BLaER1 (cell line): ENCODE data around the gene SLC4A8.
"Not testable (repeated sequence)": the region's sequence is repeated elsewhere in the genome, so short reads cannot be mapped to it uniquely, and the experiment has no call there.

Experiments
- H3K27ac ChIP-seq: shearing (Covaris generic); formaldehyde crosslinking; 2 replicates; pipeline ENCODE4 v1.8.1; 2022
- H3K27me3 ChIP-seq: shearing (Covaris generic); formaldehyde crosslinking; 2 replicates; pipeline ENCODE4 v1.8.1; 2022
- H3K36me3 ChIP-seq: shearing (Covaris generic); formaldehyde crosslinking; 2 replicates; pipeline ENCODE4 v1.8.1; 2022
- H3K4me1 ChIP-seq: shearing (Covaris generic); formaldehyde crosslinking; 2 replicates; pipeline ENCODE4 v1.8.1; 2022
- H3K4me2 ChIP-seq: shearing (Covaris generic); formaldehyde crosslinking; 2 replicates; pipeline ENCODE4 v1.8.1; 2022
- H3K4me3 ChIP-seq: shearing (Covaris generic); formaldehyde crosslinking; 2 replicates; pipeline ENCODE4 v1.8.1; 2022
- H3K9ac ChIP-seq: shearing (Covaris generic); formaldehyde crosslinking; 2 replicates; pipeline ENCODE4 v1.8.1; 2022
- H3K9me3 ChIP-seq: shearing (Covaris generic); formaldehyde crosslinking; 2 replicates; pipeline ENCODE4 v1.8.1; 2022
- H4K20me1 ChIP-seq: shearing (Covaris generic); formaldehyde crosslinking; 2 replicates; pipeline ENCODE4 v1.8.1; 2022
- Cebpa-rat ChIP-seq: shearing (Covaris generic); IDR thresholded peaks from 2 replicates; pipeline ENCODE4 v1.8.1; 2022

The SLC4A8 gene

DNA sequence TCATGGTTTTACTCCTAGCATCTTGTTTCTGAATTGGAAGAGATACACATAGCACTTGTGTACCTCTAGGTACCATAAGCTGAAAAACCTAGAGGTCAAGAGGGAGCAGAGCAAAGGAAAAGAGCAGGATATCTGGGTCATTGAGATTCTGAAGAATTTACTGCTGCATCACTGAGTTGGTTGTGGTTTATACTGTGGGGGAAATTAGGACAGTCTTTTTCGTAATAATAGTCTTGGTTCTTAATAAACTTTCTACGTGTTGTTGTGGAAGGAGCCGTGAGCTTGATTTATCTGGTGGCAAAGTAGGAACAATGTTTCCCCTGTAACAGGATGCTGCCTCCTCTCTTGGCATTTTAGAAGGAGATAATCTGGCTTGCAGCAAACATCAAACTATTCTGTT, 80.2 kb downstream of the SLC4A8 start:
- H3K9ac ChIP-seq = no peak overlapping the region
- H3K4me3 ChIP-seq = no peak overlapping the region
- no peak for TF ChIP-seq Cebpa-rat
- no peak overlapping the region for H3K4me2 ChIP-seq
- H3K27ac ChIP-seq = no peak overlapping the region
- no peaks in the 10 kb centered on the region for H3K27me3 ChIP-seq
- H4K20me1 ChIP-seq = no peaks in the 10 kb centered on the region
- H3K9me3 ChIP-seq = 0 out of 2 replicates have a peak, but pooled peaks cover 3% of the 10 kb centered on the region
- H3K36me3 ChIP-seq = no peaks in the 10 kb centered on the region
- H3K4me1 ChIP-seq = peaks cover 6% of the 10 kb centered on the region; the same call in 1 of the 2 replicates

DNA sequence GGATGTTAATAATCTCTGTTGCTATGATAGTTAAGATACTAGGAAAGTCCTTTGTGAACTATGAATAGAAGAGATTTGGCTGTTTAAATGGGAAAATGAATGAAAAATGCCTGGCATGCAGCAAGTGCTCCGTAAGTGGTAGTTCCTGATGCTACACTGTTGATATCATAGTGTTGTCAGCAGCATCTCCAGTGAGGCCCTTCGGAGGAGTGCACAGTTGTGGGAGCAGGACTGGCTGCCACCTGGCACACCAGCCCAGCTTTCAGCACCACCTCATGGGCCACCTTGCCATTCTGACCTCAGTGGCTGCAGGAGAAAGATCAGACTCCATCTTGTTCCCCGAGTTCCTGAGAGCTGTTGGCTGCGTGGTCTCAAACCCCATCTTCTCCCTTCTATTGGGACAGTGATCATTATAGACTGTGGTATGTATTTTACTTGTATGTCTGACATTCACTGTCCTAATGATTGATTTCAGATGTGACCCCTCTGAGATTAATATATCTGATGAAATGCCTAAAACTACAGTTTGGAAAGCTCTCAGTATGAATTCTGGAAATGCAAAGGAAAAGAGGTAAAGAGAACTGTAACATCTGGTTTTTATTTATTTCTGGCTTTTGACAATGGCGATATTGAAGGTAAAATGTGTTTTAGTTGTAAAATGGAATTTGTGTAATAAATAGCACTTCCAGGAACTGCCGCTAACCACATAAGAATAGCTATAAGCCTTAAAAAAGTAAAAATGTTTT, 80.9 kb downstream of the SLC4A8 start:
- Histone ChIP-seq H3K36me3 (no peaks in the 10 kb centered on the region), H3K4me2 (no peak overlapping the region), H3K27me3 (no peaks in the 10 kb centered on the region), H3K4me3 (no peak overlapping the region), H3K9ac (no peak overlapping the region), H4K20me1 (no peaks in the 10 kb centered on the region), H3K27ac (no peak overlapping the region), H3K4me1 (peaks cover 6% of the 10 kb centered on the region; the same call in 1 of the 2 replicates), H3K9me3 (0 out of 2 replicates have a peak, but pooled peaks cover 3% of the 10 kb centered on the region)
- TF ChIP-seq Cebpa-rat = no peak

DNA sequence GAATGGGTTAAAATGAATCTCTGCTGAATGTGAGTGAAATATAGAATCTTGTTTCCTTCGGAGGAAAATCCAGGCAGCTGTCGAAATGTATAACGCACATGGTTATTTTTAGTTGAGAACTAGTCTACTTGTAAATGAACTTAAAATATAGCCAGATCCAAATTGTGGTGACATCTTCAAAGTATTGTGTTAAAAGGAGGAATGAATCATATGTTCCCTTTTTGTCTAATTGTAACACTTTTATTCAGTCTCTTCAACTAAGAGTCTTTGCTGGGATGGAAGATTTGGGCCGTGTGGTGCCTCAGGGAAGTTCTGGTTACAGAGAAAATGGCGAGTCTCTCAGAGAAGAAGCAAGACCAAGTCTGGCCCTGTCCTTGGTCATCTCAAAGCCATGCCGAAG, 82.5 kb downstream of the SLC4A8 start:
- no peak overlapping the region for H3K27ac ChIP-seq
- peaks cover 3% of the 10 kb centered on the region; the same call in 1 of the 2 replicates for H3K4me1 ChIP-seq
- no peaks in the 10 kb centered on the region for H3K9me3 ChIP-seq
- no peaks in the 10 kb centered on the region for H3K27me3 ChIP-seq
- H4K20me1 ChIP-seq = no peaks in the 10 kb centered on the region
- no peak overlapping the region for H3K4me3 ChIP-seq
- H3K9ac ChIP-seq = no peak overlapping the region
- no peaks in the 10 kb centered on the region for H3K36me3 ChIP-seq
- no peak overlapping the region for H3K4me2 ChIP-seq
- TF ChIP-seq Cebpa-rat = no peak

DNA sequence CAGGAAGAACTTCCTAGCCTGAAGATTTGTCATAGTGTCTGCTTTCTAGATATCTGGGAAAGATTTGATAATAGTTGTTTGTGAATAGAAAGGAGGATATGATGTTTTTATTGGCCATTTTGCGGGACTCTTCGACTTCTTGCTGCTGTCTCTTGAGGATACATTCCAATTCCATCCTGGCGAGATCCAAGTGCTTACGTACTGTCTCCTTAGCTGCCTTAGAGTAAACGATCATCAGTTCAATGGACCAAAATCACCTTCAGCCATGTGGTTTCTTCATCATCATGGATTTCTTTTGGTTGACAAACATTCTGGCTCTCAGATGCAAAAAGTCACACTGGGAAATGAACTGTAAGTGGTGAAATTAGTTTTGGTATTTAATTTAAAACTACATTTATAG, 83.7 kb downstream of the SLC4A8 start:
- no peak overlapping the region for H3K4me3 ChIP-seq
- no peak overlapping the region for H3K9ac ChIP-seq
- H3K27ac ChIP-seq = no peak overlapping the region
- TF ChIP-seq Cebpa-rat = no peak
- no peaks in the 10 kb centered on the region for H3K36me3 ChIP-seq
- H3K9me3 ChIP-seq = no peaks in the 10 kb centered on the region
- H3K4me2 ChIP-seq = no peak overlapping the region
- H4K20me1 ChIP-seq = no peaks in the 10 kb centered on the region
- H3K27me3 ChIP-seq = no peaks in the 10 kb centered on the region
- no peaks in the 10 kb centered on the region; the same call in 1 of the 2 replicates for H3K4me1 ChIP-seq

DNA sequence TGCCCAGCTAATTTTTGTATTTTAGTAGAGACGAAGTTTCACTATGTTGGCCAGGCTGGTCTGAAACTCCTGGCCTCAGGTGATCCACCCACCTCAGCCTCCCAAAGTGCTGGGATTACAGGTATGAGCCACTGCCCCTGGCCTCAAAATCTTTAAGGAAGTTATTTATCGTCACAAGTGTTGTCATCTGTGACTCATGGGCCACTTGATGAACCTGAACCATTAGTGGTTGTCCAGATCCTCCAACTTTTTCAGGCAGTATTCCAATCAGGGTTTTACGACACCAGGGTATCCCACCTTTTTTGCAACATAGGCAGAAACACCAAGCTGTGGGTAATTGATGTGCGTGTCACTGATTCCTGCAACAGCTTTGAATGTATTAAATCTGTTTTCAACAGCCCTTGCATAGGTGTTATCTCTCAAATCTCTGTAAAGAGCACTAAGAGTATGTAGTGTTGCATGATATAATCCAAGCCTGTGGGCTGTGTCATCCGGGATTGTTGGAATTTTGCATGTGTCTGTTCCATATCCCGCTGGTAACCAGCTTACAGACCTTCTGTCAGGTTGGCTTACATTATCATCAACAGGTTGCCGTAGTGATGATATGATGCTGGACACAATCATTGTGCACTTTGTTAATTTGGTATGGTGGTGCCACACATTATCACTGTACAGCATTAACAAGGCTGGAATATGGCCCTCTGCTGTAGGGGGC, 87.1 kb downstream of the SLC4A8 start:
- no peak for TF ChIP-seq Cebpa-rat
- H3K27ac ChIP-seq = no peak overlapping the region
- H3K4me2 ChIP-seq = no peak overlapping the region
- H3K9ac ChIP-seq = no peak overlapping the region
- no peaks in the 10 kb centered on the region for H3K9me3 ChIP-seq
- H3K27me3 ChIP-seq = no peaks in the 10 kb centered on the region
- H3K4me3 ChIP-seq = no peak overlapping the region
- H3K36me3 ChIP-seq = no peaks in the 10 kb centered on the region
- no peaks in the 10 kb centered on the region for H3K4me1 ChIP-seq
- H4K20me1 ChIP-seq = no peaks in the 10 kb centered on the region

DNA sequence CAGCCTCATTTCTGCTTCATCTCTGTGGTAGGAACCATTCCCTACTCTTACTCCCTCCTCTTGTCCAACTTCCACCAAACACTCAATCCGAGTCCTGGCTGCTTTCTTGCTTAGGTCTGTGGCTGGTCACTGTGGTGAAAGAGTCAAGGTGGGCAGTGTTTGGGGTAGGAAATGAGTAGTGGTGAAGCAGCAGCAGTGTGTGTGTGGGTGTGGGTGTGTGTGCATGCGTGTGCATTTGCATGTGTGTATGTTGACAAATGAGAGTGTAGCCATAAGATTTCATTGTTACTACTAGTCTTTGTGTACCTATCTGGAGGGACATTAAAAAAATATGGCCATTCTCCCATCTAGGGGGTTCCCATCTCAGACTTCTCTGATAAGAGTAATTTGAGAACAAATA, 87.8 kb downstream of the SLC4A8 start:
- no peak for TF ChIP-seq Cebpa-rat

DNA sequence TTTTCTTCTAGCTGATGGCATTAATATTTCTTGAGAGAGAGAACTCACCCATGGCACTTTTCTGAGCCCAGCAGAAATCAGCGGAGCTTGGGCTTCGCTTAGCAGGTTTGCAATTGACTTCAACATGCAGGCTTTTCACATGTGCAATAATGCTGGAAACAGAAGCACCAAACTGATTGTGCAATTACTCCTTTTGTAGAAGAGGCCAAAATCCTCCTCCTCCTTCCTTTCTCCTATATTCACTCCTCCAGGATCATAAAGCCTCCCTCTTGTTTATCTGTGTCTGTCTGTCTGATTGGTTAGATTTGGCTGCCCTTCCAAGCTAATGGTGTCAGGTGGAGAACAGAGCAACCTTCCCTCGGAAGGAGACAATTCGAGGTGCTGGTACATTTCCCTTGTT, 90.4 kb downstream of the SLC4A8 start:
- not testable (repeated sequence) for H3K27me3 ChIP-seq, H3K4me1 ChIP-seq, H3K9ac ChIP-seq, H3K4me2 ChIP-seq, H3K27ac ChIP-seq, H4K20me1 ChIP-seq, H3K4me3 ChIP-seq, H3K9me3 ChIP-seq, H3K36me3 ChIP-seq

More for the DNA sequence above, 87.8 kb downstream of the SLC4A8 start:
- Histone ChIP-seq H3K27me3 (no peaks in the 10 kb centered on the region), H3K36me3 (no peaks in the 10 kb centered on the region), H3K9me3 (no peaks in the 10 kb centered on the region), H3K9ac (no peak overlapping the region), H3K4me1 (no peaks in the 10 kb centered on the region), H4K20me1 (no peaks in the 10 kb centered on the region), H3K27ac (no peak overlapping the region), H3K4me2 (no peak overlapping the region), H3K4me3 (no peak overlapping the region)

DNA sequence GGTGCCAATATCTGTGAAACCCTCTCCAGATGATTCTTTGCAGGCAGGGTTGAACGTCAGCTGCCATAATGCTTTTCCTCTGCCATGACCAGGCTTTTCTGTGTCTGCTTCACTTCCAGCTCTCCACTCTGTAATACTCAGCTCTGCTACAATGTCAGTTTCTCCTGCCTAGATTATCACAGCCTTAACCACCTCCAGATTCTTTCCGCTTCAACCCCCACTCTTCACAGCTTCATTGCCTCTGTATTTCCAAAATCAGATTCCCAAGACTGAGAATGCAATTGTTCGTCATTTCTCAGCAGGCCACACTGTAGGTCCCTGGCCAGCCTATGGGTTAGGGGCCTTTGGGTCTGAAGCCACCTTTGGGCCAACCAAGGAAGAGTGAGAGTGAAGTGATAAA, 92.7 kb downstream of the SLC4A8 start:
- Histone ChIP-seq H3K4me1 (no peaks in the 10 kb centered on the region), H3K4me2 (no peak overlapping the region), H3K4me3 (no peak overlapping the region), H4K20me1 (no peaks in the 10 kb centered on the region), H3K9ac (no peak overlapping the region), H3K27ac (no peak overlapping the region), H3K9me3 (no peaks in the 10 kb centered on the region), H3K27me3 (no peaks in the 10 kb centered on the region), H3K36me3 (no peaks in the 10 kb centered on the region)
- TF ChIP-seq Cebpa-rat = no peak

DNA sequence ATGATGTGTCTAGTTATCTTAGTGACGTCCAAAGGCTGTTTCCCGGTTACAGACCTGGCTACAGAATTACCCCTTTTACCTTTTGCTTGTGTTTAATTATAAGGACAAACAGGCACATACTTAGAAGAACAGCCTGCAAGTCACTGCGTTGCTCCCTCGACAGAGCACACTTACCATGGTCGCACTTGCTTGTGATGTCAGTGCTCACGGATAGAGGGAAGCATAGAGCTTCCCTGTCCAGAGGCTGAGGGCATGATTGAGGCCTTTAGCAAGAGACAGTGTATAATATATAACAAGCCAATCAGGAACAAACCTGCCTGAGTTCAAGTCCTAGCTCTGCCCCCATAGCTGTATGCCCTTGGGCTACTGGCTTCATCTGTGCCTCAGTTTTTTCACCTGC, 93.2 kb downstream of the SLC4A8 start:
- TF ChIP-seq Cebpa-rat = no peak
- H3K4me1 ChIP-seq = no peaks in the 10 kb centered on the region
- H3K4me2 ChIP-seq = no peak overlapping the region
- no peak overlapping the region for H3K27ac ChIP-seq
- H3K9me3 ChIP-seq = no peaks in the 10 kb centered on the region
- H3K36me3 ChIP-seq = no peaks in the 10 kb centered on the region
- H3K27me3 ChIP-seq = no peaks in the 10 kb centered on the region
- no peaks in the 10 kb centered on the region for H4K20me1 ChIP-seq
- no peak overlapping the region for H3K4me3 ChIP-seq
- no peak overlapping the region for H3K9ac ChIP-seq

DNA sequence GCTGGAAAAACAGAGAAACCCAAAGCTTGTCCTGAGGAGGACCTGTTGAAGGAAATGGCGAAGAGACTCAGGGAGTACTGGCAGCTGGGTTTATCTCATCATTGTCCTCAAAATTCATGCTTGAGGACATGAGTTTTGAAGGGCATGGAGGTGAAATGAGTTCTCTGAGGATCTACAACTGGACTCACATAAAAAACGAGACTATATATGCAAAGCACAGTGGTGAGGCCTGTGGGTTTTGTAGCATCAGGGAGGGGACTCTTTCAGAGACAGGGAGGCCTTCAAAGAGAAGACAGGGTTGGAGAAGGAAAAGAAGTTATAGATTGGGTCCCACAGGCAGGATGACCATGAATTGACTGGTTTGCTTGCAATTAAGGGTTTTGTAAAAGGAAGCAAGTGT, 95.1 kb downstream of the SLC4A8 start:
- H4K20me1 ChIP-seq = no peaks in the 10 kb centered on the region
- H3K36me3 ChIP-seq = no peaks in the 10 kb centered on the region
- H3K4me2 ChIP-seq = no peak overlapping the region
- no peak overlapping the region for H3K27ac ChIP-seq
- TF ChIP-seq Cebpa-rat = no peak
- H3K9me3 ChIP-seq = no peaks in the 10 kb centered on the region
- H3K4me1 ChIP-seq = 0 out of 2 replicates have a peak, but pooled peaks cover 5% of the 10 kb centered on the region
- H3K9ac ChIP-seq = no peak overlapping the region
- no peak overlapping the region for H3K4me3 ChIP-seq
- no peaks in the 10 kb centered on the region for H3K27me3 ChIP-seq
